ENCODE results near the gene TMEM98.
"Not testable (repeated sequence)": the region's sequence is repeated elsewhere in the genome, so short reads cannot be mapped to it uniquely, and the experiment has no call there.

Gene TMEM98

GRCh38 chr17:32927724-32928585 lies at the start of gene TMEM98:
TSS of gene TMEM98 (plus strand) at chr17:32928153. CDS start at chr17:32931529, 3,376 bp downstream.
- DNase-seq (ENCODE audit: low read depth in 2 of 2): no peak

DNA sequence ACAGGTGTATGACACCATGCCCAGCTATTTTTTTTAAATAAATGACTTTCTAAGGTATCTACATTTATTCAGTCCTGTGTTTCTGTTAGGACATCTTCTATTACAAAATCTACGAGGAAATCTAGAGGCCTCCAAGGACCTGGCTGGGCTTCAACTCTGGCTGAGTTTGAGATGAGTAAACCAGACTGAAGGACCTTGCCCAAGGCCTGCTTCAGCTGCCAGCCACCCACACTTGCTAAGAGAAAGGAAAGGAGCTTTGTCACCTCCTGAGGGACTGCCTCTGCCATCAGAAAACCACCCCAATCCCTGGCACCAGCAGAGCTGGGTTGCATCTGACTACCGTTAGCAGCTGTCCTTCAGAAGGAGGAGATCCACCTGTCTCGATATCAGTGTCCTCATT lies 49.7 kb upstream of the TMEM98 start:
- no peak for DNase-seq (ENCODE audit: low read depth in 2 of 2)

- DNase-seq (ENCODE audit: low read depth in 2 of 2): no peak
Measured at GRCh38 chr17:32879134-32879533, 48.8 kb upstream of the TMEM98 start.

- no peak for DNase-seq (ENCODE audit: low read depth in 2 of 2)
Measured at GRCh38 chr17:32880671-32881453, 47.1 kb upstream of the TMEM98 start.

DNA sequence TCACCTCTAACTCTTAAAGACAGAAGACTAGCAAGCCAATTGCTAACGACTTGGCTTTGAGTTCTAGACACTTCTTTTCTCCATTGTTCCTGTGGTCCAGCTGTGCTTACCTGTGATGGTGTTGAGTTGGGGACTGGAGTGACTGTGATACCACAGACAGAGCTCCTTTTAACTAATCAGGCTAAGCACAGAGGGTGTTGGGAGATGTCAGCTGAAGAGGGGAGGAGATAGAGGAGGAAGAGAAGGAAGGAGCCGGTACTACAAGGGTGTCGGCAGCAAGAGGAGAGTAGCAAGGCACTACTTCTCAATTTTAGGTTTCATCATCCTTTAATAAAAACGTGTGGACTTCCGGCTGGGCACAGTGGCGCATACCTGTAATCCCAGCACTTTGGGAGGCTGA lies 45.9 kb upstream of the TMEM98 start:
- DNase-seq (ENCODE audit: low read depth in 2 of 2): no peak

GRCh38 chr17:32882734-32883133 lies 45.2 kb upstream of the TMEM98 start:
- DNase-seq (ENCODE audit: low read depth in 2 of 2): peak in 1 of 2 donors; percentile 15

GRCh38 chr17:32886951-32887350 lies 41.0 kb upstream of the TMEM98 start:
- DNase-seq (ENCODE audit: low read depth in 2 of 2): not testable (repeated sequence)

GRCh38 chr17:32887410-32887809 lies 40.5 kb upstream of the TMEM98 start:
- not testable (repeated sequence) for DNase-seq (ENCODE audit: low read depth in 2 of 2)

GRCh38 chr17:32894245-32894644 lies 33.7 kb upstream of the TMEM98 start:
- no peak for DNase-seq (ENCODE audit: low read depth in 2 of 2)

GRCh38 chr17:32896647-32897258 lies 31.2 kb upstream of the TMEM98 start:
- DNase-seq (ENCODE audit: low read depth in 2 of 2): no peak

DNA sequence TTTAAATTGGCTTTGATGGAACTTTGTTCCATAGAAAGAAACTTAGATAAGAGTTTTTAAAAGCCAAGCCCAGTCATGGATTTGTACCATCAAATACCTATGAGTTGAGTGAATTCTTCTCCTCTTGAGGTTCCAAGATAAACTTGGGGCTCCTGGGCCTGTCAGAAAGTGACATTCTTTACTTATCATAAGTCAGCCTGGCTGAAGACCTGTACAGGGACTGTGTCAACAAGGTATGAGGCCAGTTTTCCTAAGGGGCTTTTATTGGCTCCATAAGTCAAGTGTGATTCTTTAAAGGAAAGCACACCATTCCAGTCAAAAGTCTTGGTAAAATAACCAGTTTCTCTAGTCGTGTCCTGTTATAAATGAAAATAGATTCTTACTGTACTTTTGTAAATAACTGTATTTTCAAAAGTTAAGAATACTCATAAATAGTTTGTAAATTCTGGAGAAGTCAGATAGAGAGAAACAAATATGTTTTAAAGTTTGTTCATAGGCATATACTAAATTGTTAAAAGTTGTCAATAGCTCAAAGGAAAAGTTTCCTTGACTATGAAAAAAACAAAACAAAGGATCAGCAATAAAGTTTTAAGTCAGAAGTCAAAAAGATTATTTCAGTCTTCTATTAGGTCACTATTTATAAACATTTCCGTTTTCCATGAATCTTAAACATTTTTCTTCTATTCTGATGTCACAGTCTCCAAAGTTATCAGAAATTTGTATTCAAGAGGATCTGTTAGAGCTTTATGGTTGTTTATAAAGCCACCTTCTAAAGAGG lies 28.5 kb upstream of the TMEM98 start:
- DNase-seq (ENCODE audit: low read depth in 2 of 2): no peak

DNA sequence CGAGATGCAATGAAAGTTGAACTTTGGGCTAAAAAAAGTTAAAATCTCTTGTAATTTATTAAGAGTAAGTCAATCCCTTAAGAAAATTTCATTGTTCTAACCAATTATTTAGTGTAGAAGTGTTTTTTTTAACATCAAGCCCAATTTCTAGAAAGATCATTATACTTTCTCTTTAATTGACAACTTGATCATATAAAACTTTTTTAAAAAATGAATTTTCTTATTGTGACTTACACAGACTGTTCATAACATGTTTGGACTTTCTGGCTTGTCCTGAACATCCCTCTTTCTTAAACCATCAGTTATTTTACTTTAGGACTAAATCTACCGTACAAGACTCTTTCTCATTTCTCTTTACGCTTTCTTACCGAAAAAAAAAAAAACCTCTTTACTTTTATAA lies 26.2 kb upstream of the TMEM98 start:
- no peak for DNase-seq (ENCODE audit: low read depth in 2 of 2)

- DNase-seq (ENCODE audit: low read depth in 2 of 2): peak in 1 of 2 donors; percentile 30
Measured at GRCh38 chr17:32903774-32904673, 23.9 kb upstream of the TMEM98 start.

DNA sequence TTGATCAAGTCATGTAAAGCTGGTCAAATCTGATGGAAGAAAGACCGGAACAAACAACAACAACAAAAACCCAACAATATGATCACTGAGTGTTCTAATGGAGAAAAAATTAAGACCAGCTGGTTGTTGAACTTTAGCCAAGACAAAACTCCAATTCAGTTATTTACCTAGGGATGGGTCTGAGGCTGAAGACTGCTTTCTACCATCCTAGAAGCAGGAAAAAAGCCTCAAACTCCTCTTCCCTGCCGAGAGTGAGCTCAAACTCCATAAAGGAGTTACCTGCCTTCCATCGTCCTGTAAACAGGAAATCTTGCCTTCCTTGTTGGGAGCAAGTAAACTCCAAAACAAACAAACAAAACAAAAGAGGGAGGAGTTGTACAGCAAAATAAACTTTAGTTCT lies 23.1 kb upstream of the TMEM98 start:
- DNase-seq (ENCODE audit: low read depth in 2 of 2): no peak

DNA sequence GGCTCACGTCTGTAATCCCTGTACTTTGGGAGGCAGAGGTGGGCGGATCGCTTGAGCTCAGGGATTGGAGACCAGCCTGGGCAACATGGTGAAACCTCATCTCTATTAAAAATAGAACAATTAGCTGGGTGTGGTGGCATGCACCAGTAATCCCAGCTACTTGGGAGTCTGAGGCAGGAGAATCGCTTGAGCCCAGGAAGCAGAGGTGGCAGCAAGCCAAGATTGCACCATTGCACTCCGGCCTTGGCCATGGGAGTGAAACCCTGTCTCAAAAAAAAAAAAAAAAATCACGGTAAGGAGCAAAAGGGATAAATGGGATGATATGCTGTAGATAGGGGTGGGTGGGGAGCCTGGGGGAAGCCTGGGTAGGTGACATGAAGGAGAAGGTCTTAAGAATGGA lies 20.4 kb upstream of the TMEM98 start:
- no peak for DNase-seq (ENCODE audit: low read depth in 2 of 2)

DNA sequence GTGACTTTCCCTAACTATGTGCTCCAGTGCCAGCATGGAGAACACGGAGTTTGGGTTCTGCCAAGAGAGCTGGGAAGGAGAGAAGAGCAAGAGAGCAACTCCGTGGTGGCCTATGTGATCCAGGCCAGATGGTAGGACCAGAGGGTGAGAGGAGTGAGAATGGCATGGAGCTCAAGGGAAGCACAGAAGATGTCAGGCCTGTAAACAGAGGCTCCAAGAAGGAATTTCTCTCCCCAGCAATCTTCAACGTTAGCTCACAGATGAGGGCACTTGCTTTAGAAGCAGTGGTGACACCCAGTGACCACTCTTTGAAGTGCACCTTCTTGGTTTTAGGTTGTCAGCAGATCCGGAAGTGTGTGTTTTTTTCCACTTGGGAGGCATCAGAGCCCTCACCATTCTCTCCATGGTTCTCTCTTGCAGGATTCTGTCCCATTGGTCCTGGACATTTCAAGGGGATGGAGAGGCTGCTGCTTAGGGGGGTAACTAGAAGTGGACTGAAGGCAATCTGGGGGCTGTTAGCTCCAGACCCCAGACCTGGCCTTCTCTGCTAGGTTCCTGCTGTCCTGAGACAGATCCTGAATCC lies 18.1 kb upstream of the TMEM98 start:
- DNase-seq (ENCODE audit: low read depth in 2 of 2): peak; percentile 30 to 45

- no peak for DNase-seq (ENCODE audit: low read depth in 2 of 2)
Measured at GRCh38 chr17:32910769-32911168, 17.2 kb upstream of the TMEM98 start.

GRCh38 chr17:32912218-32912897 lies 15.6 kb upstream of the TMEM98 start:
- DNase-seq (ENCODE audit: low read depth in 2 of 2): no peak

- DNase-seq (ENCODE audit: low read depth in 2 of 2): no peak
Measured at GRCh38 chr17:32913593-32913992, 14.4 kb upstream of the TMEM98 start.

DNA sequence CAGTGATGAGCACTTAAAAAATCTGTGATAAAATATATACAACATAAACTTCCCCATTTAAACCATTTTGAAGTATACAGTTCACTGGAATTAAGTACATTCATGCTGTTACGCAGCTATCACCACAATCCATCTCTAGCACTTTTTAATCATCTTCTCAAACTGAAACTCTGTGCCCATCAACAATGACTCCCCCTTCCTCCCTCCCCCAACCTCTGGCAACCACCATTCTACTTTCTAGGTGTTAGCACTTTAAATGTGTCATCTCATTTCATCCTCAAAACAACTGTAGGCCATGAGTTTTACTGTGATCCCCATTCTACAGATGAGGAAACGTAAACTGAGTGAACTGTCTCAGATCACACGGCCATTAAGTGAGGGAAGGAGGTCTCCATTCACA lies 13.8 kb upstream of the TMEM98 start:
- DNase-seq (ENCODE audit: low read depth in 2 of 2): peak in 1 of 2 donors; percentile 44
